ENCODE results near the gene CHCHD1. TPM values are rescaled to one million over a fixed set of nuclear protein-coding genes. Genes with fewer than 3 reads are reported as not detected.

CHCHD1 gene
- total RNA-seq, 1 experiment from 2014 or later = 19.5 TPM

DNA sequence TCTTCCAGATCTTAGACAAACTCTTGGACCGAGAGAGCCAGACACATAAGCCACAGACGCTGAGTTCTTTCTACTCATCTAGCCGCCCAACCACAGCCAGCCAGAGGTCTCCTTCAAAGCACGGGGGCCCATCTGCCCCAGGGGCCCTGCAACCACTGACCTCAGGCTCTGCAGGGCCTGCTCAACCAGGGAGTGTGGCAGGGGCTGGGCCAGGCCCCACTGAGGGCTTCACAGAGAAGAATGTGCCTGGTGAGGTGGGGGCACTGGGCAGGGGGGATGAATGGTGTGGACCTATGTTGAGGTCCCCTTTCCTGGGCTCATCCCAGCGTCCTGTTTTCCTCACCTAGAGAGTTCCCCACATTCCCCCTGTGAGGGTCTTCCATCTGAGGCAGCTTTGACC lies 14.9 kb downstream of the CHCHD1 start:
- ChIA-PET POLR2A (interaction anchor here (2.3 to 2.5 kb wide), 2 partner anchors 9 to 10 kb away, joined by 4 to 7 read pairs; no protein-coding TSS in a partner anchor), CTCF (no interaction called here)
- H3K4me3 Mint-ChIP-seq (ENCODE audit: unreplicated experiment) = no peak overlapping the region
- TF ChIP-seq, protein P1, sequence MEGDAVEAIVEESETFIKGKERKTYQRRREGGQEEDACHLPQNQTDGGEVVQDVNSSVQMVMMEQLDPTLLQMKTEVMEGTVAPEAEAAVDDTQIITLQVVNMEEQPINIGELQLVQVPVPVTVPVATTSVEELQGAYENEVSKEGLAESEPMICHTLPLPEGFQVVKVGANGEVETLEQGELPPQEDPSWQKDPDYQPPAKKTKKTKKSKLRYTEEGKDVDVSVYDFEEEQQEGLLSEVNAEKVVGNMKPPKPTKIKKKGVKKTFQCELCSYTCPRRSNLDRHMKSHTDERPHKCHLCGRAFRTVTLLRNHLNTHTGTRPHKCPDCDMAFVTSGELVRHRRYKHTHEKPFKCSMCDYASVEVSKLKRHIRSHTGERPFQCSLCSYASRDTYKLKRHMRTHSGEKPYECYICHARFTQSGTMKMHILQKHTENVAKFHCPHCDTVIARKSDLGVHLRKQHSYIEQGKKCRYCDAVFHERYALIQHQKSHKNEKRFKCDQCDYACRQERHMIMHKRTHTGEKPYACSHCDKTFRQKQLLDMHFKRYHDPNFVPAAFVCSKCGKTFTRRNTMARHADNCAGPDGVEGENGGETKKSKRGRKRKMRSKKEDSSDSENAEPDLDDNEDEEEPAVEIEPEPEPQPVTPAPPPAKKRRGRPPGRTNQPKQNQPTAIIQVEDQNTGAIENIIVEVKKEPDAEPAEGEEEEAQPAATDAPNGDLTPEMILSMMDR (IDR thresholded peaks at IDR 0.05; ENCODE audit: unreplicated experiment) = no peak
- no peaks in the 10 kb centered on the region for H3K9me3 Mint-ChIP-seq (ENCODE audit: unreplicated experiment)
- DNase-seq (ENCODE audit: unreplicated experiment) = no peak
- H3K36me3 Mint-ChIP-seq (ENCODE audit: insufficient read depth, unreplicated experiment) = peaks cover 85% of the 10 kb centered on the region
- no peak overlapping the region for H3K27ac Mint-ChIP-seq (ENCODE audit: low read depth, unreplicated experiment)
- H3K27me3 Mint-ChIP-seq (ENCODE audit: insufficient read depth, unreplicated experiment) = no peaks in the 10 kb centered on the region
- no TSS peak for BruUV-seq (replicated peaks)
- H3K4me1 Mint-ChIP-seq (ENCODE audit: insufficient read depth, unreplicated experiment) = no peaks in the 10 kb centered on the region
- intact Hi-C loops (cut with micrococcal nuclease) = no loop called here

DNA sequence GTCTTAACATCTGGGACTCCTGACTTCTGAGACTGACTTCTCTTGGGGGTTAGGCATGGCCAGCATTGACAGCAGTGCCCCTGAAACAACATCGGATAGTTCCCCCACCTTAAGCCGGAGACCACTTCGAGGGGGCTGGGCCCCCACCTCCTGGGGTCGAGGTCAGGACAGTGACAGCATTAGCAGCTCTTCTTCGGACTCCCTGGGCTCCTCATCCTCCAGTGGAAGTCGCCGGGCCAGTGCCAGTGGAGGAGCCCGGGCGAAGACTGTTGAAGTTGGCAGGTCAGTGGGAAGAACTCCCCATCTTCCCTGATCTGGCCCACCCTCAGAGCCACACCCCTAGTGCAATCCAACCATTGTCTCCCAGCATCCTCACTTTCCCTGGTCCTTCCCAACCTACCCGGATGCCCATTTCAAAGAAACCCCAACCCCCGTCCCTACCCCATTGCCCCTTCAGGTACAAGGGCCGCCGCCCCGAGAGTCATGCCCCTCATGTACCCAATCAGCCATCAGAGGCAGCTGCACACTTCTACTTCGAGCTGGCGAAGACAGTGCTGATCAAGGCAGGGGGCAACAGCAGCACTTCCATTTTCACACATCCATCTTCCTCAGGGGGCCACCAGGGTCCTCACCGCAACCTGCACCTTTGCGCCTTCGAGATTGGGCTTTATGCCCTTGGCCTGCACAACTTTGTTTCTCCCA lies 15.6 kb downstream of the CHCHD1 start:
- TF ChIP-seq, protein P1 (IDR thresholded peaks at IDR 0.05; ENCODE audit: unreplicated experiment) = no peak
- intact Hi-C loops (cut with micrococcal nuclease) = no loop called here
- no peak for DNase-seq (ENCODE audit: unreplicated experiment)
- Mint-ChIP-seq H3K36me3 (ENCODE audit: insufficient read depth, unreplicated experiment) (peaks cover 87% of the 10 kb centered on the region), H3K9me3 (ENCODE audit: unreplicated experiment) (no peaks in the 10 kb centered on the region), H3K4me1 (ENCODE audit: insufficient read depth, unreplicated experiment) (no peaks in the 10 kb centered on the region), H3K27ac (ENCODE audit: low read depth, unreplicated experiment) (no peak overlapping the region), H3K27me3 (ENCODE audit: insufficient read depth, unreplicated experiment) (no peaks in the 10 kb centered on the region), H3K4me3 (ENCODE audit: unreplicated experiment) (no peak overlapping the region)
- ChIA-PET POLR2A (interaction anchor here (2.5 kb wide), 1 partner anchor 11 kb away, joined by 7 read pairs; no protein-coding TSS in a partner anchor), CTCF (no interaction called here)
- BruUV-seq (replicated peaks) = no TSS peak

DNA sequence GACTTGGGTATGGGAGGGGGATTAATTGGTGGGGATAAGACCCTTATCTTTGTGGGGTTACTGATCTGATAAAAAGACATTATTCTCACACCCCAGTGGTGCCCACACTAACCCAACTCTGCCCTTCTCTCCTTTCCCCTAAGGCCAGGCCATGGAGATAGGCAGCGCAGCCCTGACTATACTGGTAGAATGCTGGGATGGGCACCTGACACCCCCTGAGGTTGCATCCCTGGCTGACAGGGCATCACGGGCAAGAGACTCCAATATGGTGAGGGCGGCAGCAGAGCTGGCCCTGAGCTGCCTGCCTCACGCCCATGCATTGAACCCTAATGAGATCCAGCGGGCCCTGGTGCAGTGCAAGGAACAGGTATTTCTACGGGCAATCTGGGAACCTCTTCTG lies 16.2 kb downstream of the CHCHD1 start:
- no peak overlapping the region for H3K4me3 Mint-ChIP-seq (ENCODE audit: unreplicated experiment)
- no peaks in the 10 kb centered on the region for H3K27me3 Mint-ChIP-seq (ENCODE audit: insufficient read depth, unreplicated experiment)
- intact Hi-C loops (cut with micrococcal nuclease) = no loop called here
- POLR2A ChIA-PET = interaction anchor here (2.5 kb wide), 1 partner anchor 12 kb away, joined by 7 read pairs; no protein-coding TSS in a partner anchor
- TF ChIP-seq, protein P1 (IDR thresholded peaks at IDR 0.05; ENCODE audit: unreplicated experiment) = no peak
- H3K9me3 Mint-ChIP-seq (ENCODE audit: unreplicated experiment) = no peaks in the 10 kb centered on the region
- CTCF ChIA-PET = no interaction called here
- peaks cover 87% of the 10 kb centered on the region for H3K36me3 Mint-ChIP-seq (ENCODE audit: insufficient read depth, unreplicated experiment)
- no peak for DNase-seq (ENCODE audit: unreplicated experiment)
- no peaks in the 10 kb centered on the region for H3K4me1 Mint-ChIP-seq (ENCODE audit: insufficient read depth, unreplicated experiment)
- no peak overlapping the region for H3K27ac Mint-ChIP-seq (ENCODE audit: low read depth, unreplicated experiment)
- BruUV-seq (replicated peaks) = TSS peak; percentile 7

DNA sequence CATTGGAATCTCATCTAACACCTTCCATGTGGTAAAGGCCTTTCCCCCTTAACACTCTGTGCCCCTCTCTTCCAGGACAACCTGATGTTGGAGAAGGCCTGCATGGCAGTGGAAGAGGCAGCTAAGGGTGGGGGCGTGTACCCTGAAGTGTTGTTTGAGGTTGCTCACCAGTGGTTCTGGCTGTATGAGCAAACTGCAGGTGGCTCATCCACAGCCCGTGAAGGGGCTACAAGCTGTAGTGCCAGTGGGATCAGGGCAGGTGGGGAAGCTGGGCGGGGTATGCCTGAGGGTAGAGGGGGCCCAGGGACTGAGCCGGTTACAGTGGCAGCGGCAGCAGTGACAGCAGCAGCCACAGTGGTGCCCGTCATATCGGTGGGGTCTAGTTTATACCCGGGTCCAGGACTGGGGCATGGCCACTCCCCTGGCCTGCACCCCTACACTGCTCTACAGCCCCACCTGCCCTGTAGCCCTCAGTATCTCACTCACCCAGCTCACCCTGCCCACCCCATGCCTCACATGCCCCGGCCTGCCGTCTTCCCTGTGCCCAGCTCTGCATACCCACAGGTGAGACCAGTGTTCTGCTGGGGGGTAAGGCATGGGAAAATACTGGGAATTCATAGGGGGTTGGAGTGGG lies 17.2 kb downstream of the CHCHD1 start:
- Mint-ChIP-seq H3K9me3 (ENCODE audit: unreplicated experiment) (no peaks in the 10 kb centered on the region), H3K27ac (ENCODE audit: low read depth, unreplicated experiment) (no peak overlapping the region), H3K4me1 (ENCODE audit: insufficient read depth, unreplicated experiment) (no peaks in the 10 kb centered on the region), H3K36me3 (ENCODE audit: insufficient read depth, unreplicated experiment) (peaks cover 87% of the 10 kb centered on the region), H3K27me3 (ENCODE audit: insufficient read depth, unreplicated experiment) (no peaks in the 10 kb centered on the region), H3K4me3 (ENCODE audit: unreplicated experiment) (no peak overlapping the region)
- TF ChIP-seq, protein P1 (IDR thresholded peaks at IDR 0.05; ENCODE audit: unreplicated experiment) = no peak
- intact Hi-C loops (cut with micrococcal nuclease) = no loop called here
- no peak for DNase-seq (ENCODE audit: unreplicated experiment)
- ChIA-PET POLR2A (interaction anchor here (0.9 to 2.5 kb wide), 4 partner anchors 11 to 27 kb away, joined by 3 to 7 read pairs (median 6); a partner anchor contains a TSS), CTCF (no interaction called here)
- no TSS peak for BruUV-seq (replicated peaks)
